MCF 10A (cell line): Measurements from ENCODE around the gene HTR3A. TPM values are rescaled to one million over a fixed set of nuclear protein-coding genes. Genes with fewer than 3 reads are reported as not detected.
A peak's percentile ranks its signal among the peaks of the same experiment; 100 is the strongest.

Experiments used
- BruUV-seq: library from RNA; stranded (reverse); fragments of 400-500 nt; replicated peaks from 2 replicates; lab custom pipeline; 2021; lab: Mats Ljungman, UMichigan
- CTCF ChIA-PET: fragments of 300-600 bp; sonication (Branson Sonifier 250); formaldehyde crosslinking; extraction: SDS; loops from one replicate; lab custom pipeline; 2021; ENCODE audit warnings: antibody characterized with exemption, inconsistent platforms; lab: Yijun Ruan, JAX
- POLR2A ChIA-PET: fragments of 300-600, 350-650 bp; sonication (Branson Sonifier 250); formaldehyde crosslinking; extraction: SDS; loops from one replicate; lab custom pipeline; 2020; ENCODE audit warnings: antibody characterized with exemption, inconsistent platforms; lab: Yijun Ruan, JAX
- DNase-seq: peaks from one replicate; pipeline ENCODE4 v3.0.0-alpha.2; 2018; ENCODE audit not compliant: unreplicated experiment
- H3K27ac Mint-ChIP-seq: one replicate; pipeline ENCODE4 v1.8.0; 2022; ENCODE audit warnings: mild to moderate bottlenecking, low read depth, mixed read lengths; ENCODE audit not compliant: unreplicated experiment
- H3K27me3 Mint-ChIP-seq: one replicate; pipeline ENCODE4 v1.8.0; 2022; ENCODE audit warnings: mixed read lengths; ENCODE audit not compliant: insufficient read depth, unreplicated experiment
- H3K36me3 Mint-ChIP-seq: one replicate; pipeline ENCODE4 v1.8.0; 2022; ENCODE audit warnings: mild to moderate bottlenecking, moderate library complexity, mixed read lengths; ENCODE audit not compliant: insufficient read depth, unreplicated experiment
- H3K4me1 Mint-ChIP-seq: one replicate; pipeline ENCODE4 v1.8.0; 2022; ENCODE audit warnings: mixed read lengths; ENCODE audit not compliant: insufficient read depth, unreplicated experiment
- H3K4me3 Mint-ChIP-seq: one replicate; pipeline ENCODE4 v1.8.0; 2022; ENCODE audit warnings: mild to moderate bottlenecking, moderate library complexity, mixed read lengths; ENCODE audit not compliant: unreplicated experiment
- H3K9me3 Mint-ChIP-seq: one replicate; pipeline ENCODE4 v1.8.0; 2022; ENCODE audit warnings: mixed read lengths; ENCODE audit not compliant: unreplicated experiment
- CTCF ChIP-seq: fragments of 200-600 bp; IDR thresholded peaks from one replicate; pipeline ENCODE4 v1.8.0; 2022; ENCODE audit warnings: antibody characterized with exemption, mild to moderate bottlenecking; ENCODE audit not compliant: unreplicated experiment
- intact Hi-C: fragments of 100-400 bp; cut with micrococcal nuclease; formaldehyde crosslinking; loops from 2 replicates; pipeline ENCODE4 v1.14.1; 2022
- total RNA-seq: library from RNA; stranded (reverse); gene quantifications from 2 replicates; pipeline ENCODE4 v1.2.3, GENCODE V29; 2022

The HTR3A gene
- total RNA-seq, 1 experiment from 2014 or later = not detected

- POLR2A ChIA-PET = no interaction called here
- no peaks in the 10 kb centered on the region for H3K27me3 Mint-ChIP-seq
- no peak overlapping the region for H3K27ac Mint-ChIP-seq
- H3K36me3 Mint-ChIP-seq = no peaks in the 10 kb centered on the region
- intact Hi-C loops = no loop called here
- TF ChIP-seq CTCF = no peak
- BruUV-seq = no TSS peak
- peaks cover 7% of the 10 kb centered on the region for H3K4me1 Mint-ChIP-seq
- no peak overlapping the region for H3K4me3 Mint-ChIP-seq
- CTCF ChIA-PET = interaction anchor here (1.6 to 3.4 kb wide), 3 partner anchors 16 to 242 kb away, joined by 3 to 15 read pairs (median 5); no protein-coding TSS in a partner anchor
- DNase-seq = no peak
- H3K9me3 Mint-ChIP-seq = no peaks in the 10 kb centered on the region
Observed at GRCh38 chr11:114019574-114019973, 44.7 kb downstream of the HTR3A start.

- H3K27ac Mint-ChIP-seq = no peak overlapping the region
- H3K36me3 Mint-ChIP-seq = no peaks in the 10 kb centered on the region
- H3K27me3 Mint-ChIP-seq = peaks cover 33% of the 10 kb centered on the region
- BruUV-seq = no TSS peak
- no peak for DNase-seq
- no peak for TF ChIP-seq CTCF
- H3K9me3 Mint-ChIP-seq = no peaks in the 10 kb centered on the region
- peaks cover 5% of the 10 kb centered on the region for H3K4me1 Mint-ChIP-seq
- POLR2A ChIA-PET = interaction anchor here (1.8 kb wide), 1 partner anchor 236 kb away, joined by 4 read pairs; no protein-coding TSS in a partner anchor
- intact Hi-C loops = no loop called here
- no peak overlapping the region for H3K4me3 Mint-ChIP-seq
- CTCF ChIA-PET = interaction anchor here (0.9 to 1.8 kb wide), 3 partner anchors 10 to 11 kb away, joined by 3 to 5 read pairs (median 5); no protein-coding TSS in a partner anchor
Observed at GRCh38 chr11:114025329-114025907, 50.5 kb downstream of the HTR3A start.

- peaks cover 5% of the 10 kb centered on the region for H3K4me1 Mint-ChIP-seq
- no peak for TF ChIP-seq CTCF
- no peaks in the 10 kb centered on the region for H3K9me3 Mint-ChIP-seq
- intact Hi-C loops = no loop called here
- DNase-seq = peak; percentile 34
- no peaks in the 10 kb centered on the region for H3K36me3 Mint-ChIP-seq
- BruUV-seq = no TSS peak
- no peak overlapping the region for H3K4me3 Mint-ChIP-seq
- no peak overlapping the region for H3K27ac Mint-ChIP-seq
- H3K27me3 Mint-ChIP-seq = peaks cover 36% of the 10 kb centered on the region
- ChIA-PET CTCF (interaction anchor here (0.7 to 2.5 kb wide), 6 partner anchors 9 to 235 kb away, joined by 3 to 22 read pairs (median 4); no protein-coding TSS in a partner anchor), POLR2A (interaction anchor here (0.6 to 1.8 kb wide), 3 partner anchors 33 to 235 kb away, joined by 3 to 4 read pairs (median 3); partner anchors contain the start of gene ZBTB16)
Observed at GRCh38 chr11:114026355-114026754, 51.4 kb downstream of the HTR3A start.

- H3K4me3 Mint-ChIP-seq = no peak overlapping the region
- ChIA-PET CTCF (interaction anchor here (0.6 to 2.5 kb wide), 9 partner anchors 8 to 254 kb away, joined by 3 to 22 read pairs (median 4); no protein-coding TSS in a partner anchor), POLR2A (interaction anchor here (0.9 kb wide), 1 partner anchor 238 kb away, joined by 3 read pairs; no protein-coding TSS in a partner anchor)
- peaks cover 36% of the 10 kb centered on the region for H3K27me3 Mint-ChIP-seq
- intact Hi-C loops = no loop called here
- H3K4me1 Mint-ChIP-seq = peaks cover 11% of the 10 kb centered on the region
- TF ChIP-seq CTCF = no peak
- no peaks in the 10 kb centered on the region for H3K9me3 Mint-ChIP-seq
- no peaks in the 10 kb centered on the region for H3K36me3 Mint-ChIP-seq
- BruUV-seq = no TSS peak
- H3K27ac Mint-ChIP-seq = no peak overlapping the region
- no peak for DNase-seq
Observed at GRCh38 chr11:114027391-114027790, 52.5 kb downstream of the HTR3A start.
